Spleen (tissue), 7 donors: Measurements from ENCODE around the gene COIL.

Experiments
- POLR2AphosphoS5 ChIP-seq, 3 donors: sonication (generic); formaldehyde crosslinking; IDR thresholded peaks; one replicate each; pipeline ENCODE4 v1.5.1; 2017; ENCODE audit warnings: antibody characterized with exemption in 3 of 3
- TF ChIP-seq, protein P1 (sequence below), 11 experiments: fragments of 200-600 bp in 7 of 11; fragments of 450-650 bp in 4 of 11; sonication (generic) in 4 of 11; IDR thresholded peaks in 8 of 11; conservative IDR thresholded peaks in 3 of 11; 1 replicate in 7 of 11; 2 replicates in 4 of 11; pipeline versions ENCODE4 v1.4.0 to v1.8.0; 2016 to 2021; ENCODE audit warnings: antibody characterized with exemption in 11 of 11, inconsistent platforms in 4 of 11, mild to moderate bottlenecking in 1 of 11
- donor health status: DM: no; HTN: no; CAD: no; lungs with moderate emphysema.
- donor health status: DM: no; HTN: no; CAD: no.
- donor health status: DM: no; HTN: no; CAD: no.

DNA sequence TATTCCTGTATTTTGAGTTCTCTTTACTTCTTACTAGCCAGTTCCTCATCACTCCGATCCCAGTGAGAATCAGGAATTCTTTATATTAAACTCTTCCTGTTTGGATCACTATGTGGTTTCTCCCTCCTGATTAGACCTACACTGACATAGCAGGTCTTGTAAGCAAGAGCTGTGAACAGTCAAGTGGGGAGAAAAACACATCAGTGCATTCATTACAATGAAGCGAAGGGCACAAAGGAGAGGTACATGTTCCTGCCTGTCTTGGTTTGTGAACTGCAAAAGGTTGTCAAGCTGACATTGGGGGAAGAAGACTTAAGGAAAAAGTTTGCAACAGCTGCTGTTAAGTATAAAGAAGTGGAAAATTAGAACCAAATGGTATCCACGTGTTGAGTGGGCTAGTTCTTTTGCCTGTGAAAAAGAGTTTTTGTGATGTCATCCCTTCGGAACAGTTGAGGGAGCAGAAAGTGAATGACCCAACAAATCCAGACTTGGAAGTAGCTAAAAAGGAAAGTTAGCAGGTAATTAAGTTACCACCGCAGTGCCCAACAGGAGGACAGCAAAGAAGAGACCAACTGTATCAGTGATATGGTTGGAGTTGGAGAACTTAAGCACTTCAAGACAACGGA lies 24.0 kb downstream of the COIL start:
- no peak for TF ChIP-seq POLR2AphosphoS5 (IDR thresholded peaks at IDR 0.05)
- TF ChIP-seq, protein P1, sequence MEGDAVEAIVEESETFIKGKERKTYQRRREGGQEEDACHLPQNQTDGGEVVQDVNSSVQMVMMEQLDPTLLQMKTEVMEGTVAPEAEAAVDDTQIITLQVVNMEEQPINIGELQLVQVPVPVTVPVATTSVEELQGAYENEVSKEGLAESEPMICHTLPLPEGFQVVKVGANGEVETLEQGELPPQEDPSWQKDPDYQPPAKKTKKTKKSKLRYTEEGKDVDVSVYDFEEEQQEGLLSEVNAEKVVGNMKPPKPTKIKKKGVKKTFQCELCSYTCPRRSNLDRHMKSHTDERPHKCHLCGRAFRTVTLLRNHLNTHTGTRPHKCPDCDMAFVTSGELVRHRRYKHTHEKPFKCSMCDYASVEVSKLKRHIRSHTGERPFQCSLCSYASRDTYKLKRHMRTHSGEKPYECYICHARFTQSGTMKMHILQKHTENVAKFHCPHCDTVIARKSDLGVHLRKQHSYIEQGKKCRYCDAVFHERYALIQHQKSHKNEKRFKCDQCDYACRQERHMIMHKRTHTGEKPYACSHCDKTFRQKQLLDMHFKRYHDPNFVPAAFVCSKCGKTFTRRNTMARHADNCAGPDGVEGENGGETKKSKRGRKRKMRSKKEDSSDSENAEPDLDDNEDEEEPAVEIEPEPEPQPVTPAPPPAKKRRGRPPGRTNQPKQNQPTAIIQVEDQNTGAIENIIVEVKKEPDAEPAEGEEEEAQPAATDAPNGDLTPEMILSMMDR (IDR thresholded peaks at IDR 0.05 in 8 of 11, conservative IDR thresholded peaks at IDR 0.05 in 3 of 11), result no peak
